Inflammatory macrophage treated with lipopolysaccharide for 1 hour (primary cell): ENCODE measurements around the gene FKBP15.
"Not testable (repeated sequence)": the region's sequence is repeated elsewhere in the genome, so short reads cannot be mapped to it uniquely, and the experiment has no call there.

Experiments used
- DNase-seq, 2 donors: peaks; one replicate each; pipeline ENCODE4 v3.0.0-alpha.2; 2020 to 2022

The FKBP15 gene

DNA sequence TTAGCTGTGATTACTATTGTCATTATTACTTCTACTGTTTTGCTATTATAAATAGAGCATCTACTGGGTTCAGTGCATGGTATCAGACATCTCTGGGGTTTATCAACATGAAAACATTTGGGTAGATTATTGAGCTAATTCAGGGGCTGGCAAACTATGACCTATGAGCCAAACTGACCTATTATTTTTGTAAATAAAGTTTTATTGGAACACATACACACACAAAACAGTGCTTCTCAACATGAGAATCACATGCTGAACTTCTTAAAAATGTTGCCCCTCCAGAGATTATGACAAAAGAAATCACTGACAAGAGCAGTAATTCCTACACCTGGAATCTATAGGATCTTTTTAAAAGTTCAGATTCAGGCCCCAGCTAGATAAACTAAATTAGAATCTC lies 39.9 kb downstream of the FKBP15 start:
- DNase-seq: no peak

DNA sequence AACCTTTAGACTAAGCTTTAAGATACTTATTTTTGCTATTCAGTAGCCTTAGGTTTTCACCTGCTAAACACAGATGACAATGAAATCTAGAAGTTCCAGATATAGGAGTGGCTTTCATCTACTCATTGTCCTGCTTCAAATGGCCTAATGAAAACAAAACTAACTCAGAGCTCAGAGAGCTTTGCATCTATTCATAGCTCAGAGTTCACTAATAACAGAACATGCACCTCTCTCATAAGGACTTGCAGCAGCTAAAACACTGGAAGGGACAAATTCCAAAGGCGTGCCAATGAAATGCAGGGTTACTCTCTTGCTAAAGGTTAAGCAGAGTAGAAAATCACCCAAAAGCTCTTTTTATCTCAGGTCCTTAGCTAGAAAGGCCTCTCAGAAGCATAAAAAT lies 41.2 kb downstream of the FKBP15 start:
- no peak for DNase-seq

DNA sequence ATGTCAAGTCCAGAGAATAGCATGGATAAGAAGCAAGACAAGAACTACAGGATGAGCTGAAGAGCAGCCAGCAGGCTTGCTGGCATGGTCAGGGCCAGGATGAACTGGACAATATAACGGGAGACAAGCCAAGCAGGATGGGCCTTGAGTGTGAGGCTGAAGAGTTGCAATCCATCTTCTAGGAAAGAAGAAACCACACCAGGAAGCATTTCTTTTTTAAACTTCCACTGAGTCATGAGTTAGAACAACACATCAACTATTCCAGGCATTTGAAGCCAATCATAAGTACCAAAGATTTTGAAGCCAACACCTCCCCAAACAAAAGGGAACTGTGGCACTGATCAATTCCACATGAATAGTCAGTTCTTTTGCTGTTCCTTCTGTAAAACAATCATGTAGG lies 43.0 kb downstream of the FKBP15 start:
- no peak for DNase-seq

DNA sequence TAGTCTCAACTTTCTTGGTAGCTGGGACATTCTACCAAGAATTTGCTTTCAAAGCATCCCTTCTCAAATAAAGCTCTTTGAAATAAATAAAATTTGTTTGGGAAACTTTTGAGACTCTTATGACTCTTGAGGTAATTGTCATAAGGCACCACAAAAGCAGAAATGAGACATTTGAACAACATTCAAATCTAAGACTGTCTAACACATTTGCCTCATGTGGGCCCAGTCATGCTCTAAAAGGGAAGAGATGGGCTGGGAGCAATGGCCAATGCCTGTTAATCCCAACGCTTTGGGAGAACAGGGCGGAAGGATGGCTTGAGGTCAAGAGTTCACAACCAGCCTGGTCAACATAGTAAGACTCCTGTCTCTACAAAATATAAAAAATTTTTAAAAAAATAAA lies 43.8 kb downstream of the FKBP15 start:
- peak; percentile 57 to 82 for DNase-seq

DNA sequence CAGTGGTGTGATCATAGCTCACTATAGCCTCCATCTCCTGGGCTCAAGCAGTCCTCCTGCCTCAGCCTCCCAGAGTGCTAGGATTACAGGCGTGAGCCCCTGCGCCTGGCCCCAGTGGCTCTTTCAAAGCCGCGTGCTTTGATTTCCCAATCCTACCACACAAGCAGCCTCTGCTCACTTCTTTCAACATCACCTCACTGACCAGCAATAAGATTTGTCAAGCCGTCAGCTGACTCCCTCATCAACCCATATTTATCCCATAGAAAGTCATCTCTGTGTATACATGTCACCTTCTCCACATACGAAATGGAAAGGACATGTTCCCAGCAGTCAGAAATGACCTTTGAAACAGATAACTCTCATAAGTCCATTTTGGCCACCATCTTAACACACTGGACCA lies 44.3 kb downstream of the FKBP15 start:
- peak; percentile 69 to 86 for DNase-seq

DNA sequence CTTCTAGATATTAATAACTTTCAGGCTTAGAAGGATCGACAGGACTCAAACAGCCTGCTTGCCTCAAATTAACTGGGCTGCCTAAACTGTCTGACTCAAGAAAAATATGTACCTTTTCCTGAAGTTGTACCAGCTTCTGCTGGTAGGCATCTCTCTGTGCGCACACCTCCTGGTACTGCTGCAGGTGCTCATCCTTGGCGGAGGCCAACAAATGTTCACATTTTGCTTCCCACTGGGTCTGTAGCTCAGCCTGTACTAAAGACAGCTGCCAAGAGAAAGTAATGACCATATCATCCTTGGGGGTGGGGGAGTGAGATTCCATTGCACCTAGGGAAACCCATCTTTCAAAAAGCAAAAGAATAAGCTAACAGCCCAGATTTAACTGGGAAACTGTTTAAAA lies 47.7 kb downstream of the FKBP15 start:
- DNase-seq: no peak

DNA sequence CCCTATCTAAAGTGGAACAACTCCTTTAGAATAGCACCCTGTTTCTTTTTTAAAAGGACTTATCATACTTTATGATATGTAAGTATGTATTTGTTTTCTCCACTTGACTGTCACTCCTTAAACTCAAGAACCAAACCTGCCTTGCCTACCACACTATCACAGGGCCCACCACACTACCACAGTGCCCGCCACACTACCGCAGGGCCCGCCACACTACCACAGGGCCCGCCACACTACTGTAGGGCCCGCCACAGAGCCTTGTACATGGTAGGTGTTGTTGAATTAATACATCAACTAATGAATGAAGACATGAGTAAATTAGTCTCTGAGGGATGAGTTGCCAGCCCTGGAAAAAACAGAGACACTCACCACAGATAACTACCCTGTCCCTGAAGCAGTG lies 52.3 kb downstream of the FKBP15 start:
- DNase-seq: no peak

DNA sequence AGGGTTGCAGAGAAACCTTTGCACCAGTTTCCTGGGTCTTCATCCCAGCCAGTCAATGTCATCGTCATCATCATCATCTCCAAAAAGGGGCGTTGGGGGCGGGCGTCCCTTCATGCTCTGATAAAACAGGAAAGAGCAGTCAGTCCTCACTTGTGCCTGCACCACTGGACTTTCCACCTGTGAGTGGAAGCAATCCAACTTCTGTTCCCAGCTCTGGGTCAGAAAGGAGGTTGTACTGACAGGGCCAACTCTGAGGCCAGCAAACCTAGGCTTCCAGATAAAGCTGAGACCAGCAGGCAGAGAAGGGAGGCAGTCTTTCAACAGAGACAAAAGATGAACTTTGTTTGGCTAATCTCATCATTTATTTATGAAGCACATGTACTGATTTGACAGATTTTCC lies 55.0 kb downstream of the FKBP15 start:
- DNase-seq: no peak

DNA sequence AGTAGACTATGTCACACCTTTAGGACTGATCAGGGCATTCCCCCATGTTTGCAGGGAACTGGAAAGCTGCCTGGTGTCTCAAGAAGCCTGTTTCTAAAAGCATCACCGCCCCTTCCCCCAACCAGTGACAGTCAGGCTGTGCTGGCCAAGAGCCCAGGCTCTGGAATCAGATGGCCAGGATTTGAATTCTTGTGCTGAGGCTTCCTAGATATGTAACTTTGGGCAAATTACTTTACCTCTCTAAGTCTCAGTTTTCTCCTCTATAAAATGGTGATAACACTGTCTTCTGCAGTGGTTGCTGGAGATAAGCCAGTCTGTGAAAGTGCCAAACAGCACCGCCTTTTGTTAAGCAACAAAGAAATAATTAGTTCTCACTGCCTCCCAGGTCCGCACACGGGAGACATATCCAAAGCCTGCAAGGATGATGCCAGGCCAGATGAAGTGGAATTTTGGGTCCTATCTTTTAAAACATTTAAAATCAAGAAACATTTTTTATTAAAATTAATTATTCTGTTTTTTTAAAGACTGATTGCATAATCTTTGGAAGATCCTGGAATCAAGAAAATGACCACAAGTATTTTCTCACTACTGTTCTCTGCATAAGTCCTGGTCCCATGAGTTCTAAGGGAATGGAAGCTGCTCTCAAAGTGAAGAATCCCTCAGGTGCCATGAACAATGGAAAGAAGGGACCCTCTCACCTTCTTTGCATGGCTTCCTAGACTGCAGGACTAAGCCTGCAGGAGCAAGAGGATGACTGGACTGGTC lies 56.4 kb downstream of the FKBP15 start:
- DNase-seq: no peak

DNA sequence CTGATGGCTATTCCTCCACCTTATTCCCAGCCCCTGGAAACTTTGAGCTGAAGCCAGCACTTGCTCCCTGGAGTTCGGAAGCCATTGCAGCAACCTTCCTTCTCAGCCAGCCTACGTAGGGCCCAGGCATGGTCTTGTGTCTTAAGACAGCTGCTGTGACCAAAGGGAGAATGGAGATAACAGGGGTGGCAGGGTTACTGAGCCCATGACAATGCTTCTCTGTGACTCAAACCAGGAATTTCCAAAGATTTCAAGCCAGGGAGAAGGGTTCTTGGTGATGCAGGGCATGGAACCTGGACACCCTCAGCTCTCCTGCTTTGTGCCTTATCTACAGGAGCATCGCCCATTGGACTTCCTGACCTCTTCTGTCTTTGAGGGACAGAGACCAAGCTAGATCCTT lies 58.1 kb downstream of the FKBP15 start:
- peak; percentile 50 to 75 for DNase-seq

DNA sequence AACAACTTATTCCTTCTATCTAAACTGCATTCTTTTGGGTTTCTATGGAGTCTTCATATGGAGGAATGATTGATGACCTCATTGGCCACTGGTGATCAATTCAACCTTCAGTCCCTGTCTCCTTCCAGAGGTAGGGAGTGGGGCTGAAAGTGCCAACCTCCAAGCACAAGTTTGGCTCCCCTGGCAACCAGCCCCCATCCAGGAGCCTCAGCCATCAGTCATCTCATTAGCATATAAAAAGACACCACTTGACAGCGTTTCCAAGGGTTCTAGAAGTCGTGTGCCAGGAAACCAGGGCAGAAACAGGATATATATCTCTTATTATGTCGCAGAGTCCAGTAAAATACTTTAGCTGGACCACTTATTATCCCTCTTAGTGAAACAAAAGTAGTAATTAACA lies 60.5 kb downstream of the FKBP15 start:
- DNase-seq: no peak

DNA sequence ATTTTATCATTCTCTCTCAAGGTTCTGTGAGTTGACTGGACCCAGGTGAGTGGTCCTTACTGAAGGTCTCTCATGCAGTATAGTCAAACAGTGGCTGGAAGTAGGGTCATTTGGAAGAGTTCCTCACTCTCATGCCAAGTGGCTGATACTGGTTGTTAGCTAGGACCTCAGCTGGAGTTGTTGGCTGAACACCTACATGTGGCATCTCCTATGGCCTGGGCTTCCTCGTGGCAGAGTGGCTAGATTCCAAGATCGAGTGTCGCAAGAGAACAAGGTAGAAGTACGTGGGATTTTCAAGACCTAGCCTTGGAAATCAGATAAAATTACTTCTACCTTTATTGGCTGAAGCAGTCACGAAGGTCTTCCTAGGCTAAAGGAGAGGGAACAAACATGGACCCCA lies 62.6 kb downstream of the FKBP15 start:
- no peak for DNase-seq

DNA sequence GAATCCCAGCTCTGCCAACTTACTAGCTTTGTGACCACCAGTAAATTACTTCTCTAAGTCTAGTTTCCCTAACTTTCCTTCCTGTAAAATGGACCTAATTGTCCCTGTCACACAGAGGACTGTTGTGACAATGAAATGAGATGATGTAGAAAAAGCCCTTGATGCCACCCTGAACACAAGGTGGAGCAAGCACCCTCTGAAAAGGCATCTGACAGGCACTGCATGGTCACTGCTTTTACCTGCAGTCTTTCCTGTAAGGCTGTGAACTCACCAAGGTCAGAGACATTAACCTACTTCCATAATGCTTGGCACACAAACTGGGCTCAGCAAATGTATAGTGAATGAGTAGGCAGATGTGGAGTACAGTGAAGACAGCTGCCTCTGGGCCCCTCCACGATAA lies 64.2 kb downstream of the FKBP15 start:
- no peak for DNase-seq

DNA sequence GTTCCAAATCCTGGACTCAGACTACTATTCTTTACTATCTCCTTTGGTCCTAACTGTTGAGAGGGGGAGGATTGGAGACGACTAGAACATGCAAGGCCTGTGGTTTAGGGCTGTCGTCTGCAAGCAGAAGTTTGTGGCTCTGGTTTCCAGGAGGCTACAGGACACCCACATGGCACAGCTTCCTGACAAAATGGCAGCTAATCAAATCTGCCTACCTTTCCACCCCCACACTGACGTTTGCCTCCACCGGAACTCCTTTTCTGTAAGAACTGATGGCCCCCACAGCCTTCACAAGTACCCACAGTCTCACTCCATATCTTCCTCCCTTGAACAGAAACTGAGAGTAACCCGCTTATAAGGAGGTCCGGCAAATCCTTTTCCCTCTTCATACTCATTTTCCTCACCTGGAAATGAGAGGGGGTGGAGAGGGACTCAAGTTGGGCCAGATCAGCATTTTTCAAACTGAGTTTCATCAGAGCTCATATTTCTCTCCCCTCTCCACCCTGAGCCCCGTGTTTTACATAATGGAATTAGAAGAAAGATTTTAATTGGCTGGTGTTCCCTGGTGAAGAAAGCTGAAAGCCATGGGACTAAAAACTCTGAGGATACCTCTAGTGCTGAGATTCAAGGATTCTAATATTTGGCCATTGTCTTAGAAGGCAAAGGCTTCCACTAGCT lies 65.0 kb downstream of the FKBP15 start:
- peak; percentile 63 to 81 for DNase-seq

DNA sequence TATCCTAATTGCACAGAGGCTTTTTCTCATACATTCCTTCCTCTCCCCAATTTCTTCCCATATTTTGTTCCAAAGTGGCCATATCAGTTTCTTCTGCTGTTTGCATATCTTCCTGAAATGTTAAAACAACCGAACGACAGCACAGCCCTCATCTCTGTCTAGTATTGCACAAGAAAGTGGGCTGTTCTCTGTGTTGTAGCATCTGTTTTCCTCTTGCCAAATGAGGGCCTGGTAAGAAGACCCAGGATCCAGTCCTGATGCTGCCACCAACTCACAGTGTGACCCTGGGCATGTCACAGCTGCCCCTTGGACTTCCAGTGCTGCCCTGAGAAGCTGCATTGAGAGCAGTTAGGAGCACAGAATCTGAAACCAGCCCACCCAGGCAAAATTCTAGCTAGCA lies 66.1 kb downstream of the FKBP15 start:
- DNase-seq: peak; percentile 43 to 51

DNA sequence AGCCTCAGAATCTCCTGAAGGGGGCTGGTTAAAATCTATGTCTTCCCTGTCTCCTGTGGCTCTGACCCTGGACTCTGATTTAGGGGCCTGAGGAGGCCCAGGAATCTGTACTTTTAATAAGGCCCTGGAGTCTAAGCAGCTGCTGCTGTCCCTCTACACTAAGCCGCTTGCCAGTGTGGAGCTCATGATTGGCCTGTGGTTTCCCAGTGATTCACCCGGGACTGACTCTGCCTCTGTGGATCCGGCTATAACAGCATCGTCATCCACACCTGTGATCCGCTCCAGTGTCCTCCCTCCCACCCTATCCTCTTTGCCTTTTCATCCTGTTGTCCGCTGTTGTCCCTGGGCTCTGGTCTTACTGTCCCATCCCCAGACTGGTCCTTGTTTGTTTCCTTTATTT lies 66.6 kb downstream of the FKBP15 start:
- DNase-seq: peak; percentile 53 to 72

DNA sequence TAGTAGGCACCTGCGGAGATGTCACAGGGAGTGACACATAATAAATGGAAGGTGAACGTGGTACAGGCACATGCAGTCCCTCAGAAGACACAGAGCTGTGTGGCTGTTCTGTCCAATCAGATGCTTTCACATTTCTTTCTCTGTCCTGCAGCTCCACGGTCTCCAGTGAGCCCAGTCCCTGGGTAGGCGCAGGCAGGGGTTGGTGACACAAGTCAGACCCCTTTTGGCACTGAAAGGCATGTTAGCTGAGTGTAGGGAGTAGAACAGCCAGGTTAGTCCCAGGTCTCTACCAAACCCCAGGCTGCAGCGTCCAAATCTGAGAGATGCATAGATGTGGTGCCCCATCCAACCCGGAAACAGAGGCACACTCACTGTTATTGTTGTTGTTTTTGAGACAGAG lies 67.5 kb downstream of the FKBP15 start:
- DNase-seq: no peak

DNA sequence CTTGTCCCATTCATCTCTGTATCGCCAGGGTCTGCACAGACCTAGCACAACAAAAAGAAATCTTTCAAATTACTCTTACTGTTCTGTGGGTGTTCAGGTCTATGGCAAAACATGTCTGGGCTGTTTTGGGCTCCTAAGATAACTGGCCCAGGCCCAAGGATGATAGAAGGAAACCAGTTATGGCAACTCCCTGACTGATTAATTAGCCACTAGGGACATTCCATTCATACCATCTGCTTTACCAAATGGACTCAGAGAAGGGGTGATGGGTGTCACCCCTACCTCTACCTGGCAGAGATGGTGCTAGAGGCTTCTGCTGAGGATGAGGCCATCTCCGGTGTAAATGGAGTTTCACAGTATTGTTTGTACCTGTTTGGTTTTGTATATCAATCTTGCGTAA lies 68.4 kb downstream of the FKBP15 start:
- DNase-seq: peak in 1 of 2 donors; percentile 40

DNA sequence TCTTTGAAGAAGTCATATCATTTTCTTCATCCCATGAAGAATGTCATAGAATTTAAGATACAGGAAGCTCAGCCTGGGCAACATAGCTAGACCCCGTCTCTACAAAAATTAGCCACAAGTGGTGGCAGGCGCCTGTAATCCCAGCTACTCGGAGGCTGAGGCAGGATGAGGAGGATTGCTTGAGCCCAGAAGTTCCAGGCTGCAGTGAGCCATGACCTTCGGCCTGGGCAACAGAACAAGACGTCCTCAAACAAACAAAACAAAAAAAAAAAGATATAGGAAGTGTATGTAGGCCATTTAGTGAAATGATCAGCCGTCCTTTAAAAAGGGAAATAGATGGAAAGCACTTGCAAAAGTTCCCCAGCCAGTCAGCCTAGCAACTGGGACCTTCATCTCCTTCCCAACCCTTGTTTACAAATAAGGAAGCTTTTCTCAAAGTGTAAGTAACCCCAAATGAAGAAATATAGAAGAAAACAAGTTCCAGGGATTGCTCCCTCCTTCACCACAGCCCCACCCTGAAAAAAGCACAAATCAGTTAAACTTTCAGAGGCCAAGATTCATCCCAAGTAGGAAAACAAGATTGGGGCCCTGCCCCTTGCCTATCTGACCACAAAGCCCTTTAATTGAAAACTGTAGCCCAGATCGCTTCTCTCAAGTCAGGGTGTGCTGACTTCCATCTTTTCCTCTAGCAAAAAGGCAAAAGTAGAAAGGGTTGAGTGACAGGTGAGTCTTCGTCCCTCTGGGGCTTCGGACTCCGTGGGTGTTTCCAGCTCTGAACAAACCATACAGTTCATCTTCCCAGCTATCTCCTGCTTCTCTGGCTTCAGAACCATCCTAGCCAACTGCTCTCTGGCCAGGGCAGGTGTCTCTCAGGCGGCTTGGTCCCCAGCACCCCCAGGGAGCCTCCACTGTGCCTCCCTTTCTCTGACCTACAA lies 69.1 kb downstream of the FKBP15 start:
- peak; percentile 80 to 91 for DNase-seq

DNA sequence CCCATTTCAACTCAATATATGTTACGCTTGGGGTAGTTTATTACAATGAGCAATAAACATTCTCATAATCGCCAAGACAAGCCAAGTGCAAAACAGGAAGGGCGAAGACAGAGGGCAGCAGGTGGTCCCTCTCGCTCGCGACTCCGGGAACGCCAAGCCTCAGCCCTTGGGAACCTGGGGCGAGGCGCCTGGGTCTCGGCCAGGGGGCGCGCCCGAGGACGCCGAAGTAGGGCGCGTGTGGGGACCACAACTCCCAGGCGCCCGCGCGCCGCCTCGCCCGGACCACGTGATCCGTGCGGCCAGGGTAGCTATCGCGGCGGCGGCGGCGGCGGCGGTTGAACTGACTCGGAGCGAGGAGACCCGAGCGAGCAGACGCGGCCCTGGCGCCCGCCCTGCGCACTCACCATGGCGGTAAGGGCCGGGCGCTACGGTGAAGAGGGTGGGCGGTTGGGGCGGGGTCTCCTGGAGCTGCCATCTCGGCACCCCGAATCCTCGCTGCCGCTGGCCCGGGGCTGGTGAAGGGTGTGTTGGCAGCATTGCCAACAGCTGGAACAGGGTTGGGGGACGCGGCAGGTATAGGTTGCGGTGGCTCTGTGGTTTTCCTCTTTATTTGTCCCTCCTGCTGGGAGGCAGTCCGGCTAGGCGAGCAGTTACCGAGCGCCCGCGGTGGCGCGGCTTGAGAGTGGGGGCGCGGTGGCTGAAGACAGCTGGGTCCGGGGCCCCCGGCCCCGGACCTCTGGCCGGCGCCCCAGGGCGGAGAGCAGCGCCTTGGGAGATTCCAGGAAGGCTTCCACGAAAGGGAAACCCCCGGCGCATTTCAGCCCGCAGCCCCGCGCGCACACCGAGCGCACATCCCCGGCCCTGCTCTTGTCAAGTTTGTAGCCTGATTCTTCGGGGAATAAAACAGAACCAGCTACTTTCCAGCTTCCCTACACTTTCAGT lies 70.1 kb downstream of the FKBP15 start, which contains the start of gene SLC31A2:
Gene SLC31A2, plus strand, starts transcription at position 338 of the 942 bp plus-strand sequence. Its CDS starts 68 bp downstream, at position 406.
- DNase-seq: peak; percentile 79 to 89

DNA sequence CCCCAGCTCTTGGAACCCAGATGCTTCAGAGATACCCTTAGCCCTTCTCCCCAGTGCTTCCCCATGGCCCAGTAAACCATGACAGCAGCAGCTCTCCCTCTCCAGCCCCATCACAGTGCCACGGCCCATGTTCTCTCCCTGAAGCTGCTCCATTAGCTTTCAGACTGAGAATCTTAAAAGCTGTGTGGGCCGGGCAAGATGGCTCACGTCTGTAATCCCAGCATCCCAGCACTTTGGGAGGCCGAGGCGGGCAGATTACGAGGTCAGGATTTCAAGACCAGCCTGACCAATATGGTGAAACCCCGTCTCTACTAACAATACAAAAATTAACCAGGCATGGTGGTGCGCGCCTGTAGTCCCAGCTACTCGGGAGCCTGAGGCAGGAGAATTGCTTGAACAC lies 71.5 kb downstream of the FKBP15 start:
- DNase-seq: not testable (repeated sequence)
